Measurements from ENCODE around the gene AQP9.
"Not testable (repeated sequence)": the region's sequence is repeated elsewhere in the genome, so short reads cannot be mapped to it uniquely, and the experiment has no call there.

Gene AQP9

GRCh38 chr15:58138106-58138505, at the start of gene AQP9:
AQP9 (plus strand) TSS chr15:58138381; CDS start chr15:58138566, 185 bp downstream.
- DNase-seq (ENCODE audit: low read depth), result no peak

DNA sequence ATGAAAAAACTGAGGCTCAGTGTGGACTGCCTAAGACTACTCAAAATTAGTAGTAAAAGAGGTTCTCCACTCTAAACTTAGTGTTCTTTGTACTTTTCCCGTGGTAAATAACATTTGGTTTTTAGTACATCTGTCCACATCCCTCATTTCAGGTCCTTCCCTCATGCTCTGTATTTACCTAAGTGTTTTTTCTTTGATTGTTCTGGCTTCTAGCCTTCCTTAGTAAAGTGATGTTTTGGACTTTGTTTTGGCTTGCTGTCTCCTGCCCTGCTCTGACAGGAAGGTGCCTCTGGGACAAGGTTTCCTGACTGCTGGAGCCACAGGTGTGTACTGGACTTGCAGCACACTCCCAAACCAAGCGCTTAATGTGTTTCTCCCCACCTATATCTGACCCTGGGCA, 42.8 kb upstream of the AQP9 start:
- DNase-seq (ENCODE audit: low read depth), result no peak

GRCh38 chr15:58096529-58097084, 41.6 kb upstream of the AQP9 start:
- no peak for DNase-seq (ENCODE audit: low read depth)

- DNase-seq (ENCODE audit: low read depth), result no peak
Observed at GRCh38 chr15:58103482-58103881, 34.7 kb upstream of the AQP9 start.

- DNase-seq (ENCODE audit: low read depth), result no peak
Observed at GRCh38 chr15:58108117-58108516, 30.1 kb upstream of the AQP9 start.

GRCh38 chr15:58109419-58109818, 28.8 kb upstream of the AQP9 start:
- DNase-seq (ENCODE audit: low read depth), result no peak

GRCh38 chr15:58110999-58111717, 27.0 kb upstream of the AQP9 start:
- no peak for DNase-seq (ENCODE audit: low read depth)

DNA sequence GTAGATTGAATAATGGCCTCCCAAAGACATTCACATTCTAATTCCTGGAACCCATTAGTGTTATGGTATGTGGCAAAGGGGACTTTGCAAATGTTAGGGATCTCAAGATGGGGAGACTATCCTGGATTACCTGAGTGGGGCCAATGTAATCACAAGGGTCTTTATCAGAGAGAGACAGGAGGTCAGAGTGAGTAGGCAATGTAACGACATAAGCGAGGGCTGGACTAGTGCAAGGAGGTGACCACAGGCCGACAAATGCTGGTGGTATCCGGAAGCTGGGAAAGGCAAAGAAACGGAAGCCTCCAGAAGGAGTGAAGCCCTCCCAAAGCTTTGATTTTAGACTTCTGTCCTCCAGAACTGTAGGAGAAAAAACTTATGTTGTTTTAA, 26.5 kb upstream of the AQP9 start:
- DNase-seq (ENCODE audit: low read depth), result no peak

DNA sequence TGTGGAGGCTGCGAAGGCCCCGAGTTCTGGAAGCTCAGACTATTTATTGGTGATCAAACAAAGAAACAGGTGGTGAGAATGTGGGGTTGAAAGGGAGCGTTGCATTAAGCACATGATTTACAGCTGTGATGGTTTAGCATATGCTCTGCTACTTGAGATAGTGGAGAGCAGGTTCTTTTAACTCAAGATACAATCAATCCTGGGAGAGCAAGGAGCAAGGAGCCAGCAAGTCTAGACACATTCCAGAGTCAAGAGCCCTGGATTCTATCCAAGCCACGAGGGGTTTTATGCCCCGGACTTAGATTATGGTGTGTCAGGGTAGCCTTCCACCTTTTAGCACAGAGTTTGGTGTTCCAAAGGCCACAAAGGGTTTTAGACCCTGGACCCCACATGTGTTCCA, 24.8 kb upstream of the AQP9 start:
- DNase-seq (ENCODE audit: low read depth), result not testable (repeated sequence)

GRCh38 chr15:58114388-58114787, 23.8 kb upstream of the AQP9 start:
- DNase-seq (ENCODE audit: low read depth), result no peak

DNA sequence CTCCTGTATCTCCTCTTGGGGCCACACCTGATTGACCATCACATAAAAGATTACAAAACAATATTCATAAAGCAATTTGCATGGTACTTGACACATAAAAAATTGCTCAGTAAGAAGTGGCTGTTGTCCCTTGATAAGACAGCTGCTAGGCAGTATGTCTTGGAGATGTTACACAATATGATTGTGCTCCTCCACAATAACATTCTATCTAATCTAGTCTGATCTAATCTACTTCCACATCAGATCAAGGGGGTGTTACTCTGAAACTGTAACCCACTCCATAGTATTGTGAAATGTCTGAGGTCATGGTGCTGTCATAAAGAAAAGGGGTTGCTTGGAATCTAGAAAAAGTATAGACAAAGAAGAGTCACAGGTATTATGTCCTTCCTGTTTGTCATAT, 23.4 kb upstream of the AQP9 start:
- no peak for DNase-seq (ENCODE audit: low read depth)

DNA sequence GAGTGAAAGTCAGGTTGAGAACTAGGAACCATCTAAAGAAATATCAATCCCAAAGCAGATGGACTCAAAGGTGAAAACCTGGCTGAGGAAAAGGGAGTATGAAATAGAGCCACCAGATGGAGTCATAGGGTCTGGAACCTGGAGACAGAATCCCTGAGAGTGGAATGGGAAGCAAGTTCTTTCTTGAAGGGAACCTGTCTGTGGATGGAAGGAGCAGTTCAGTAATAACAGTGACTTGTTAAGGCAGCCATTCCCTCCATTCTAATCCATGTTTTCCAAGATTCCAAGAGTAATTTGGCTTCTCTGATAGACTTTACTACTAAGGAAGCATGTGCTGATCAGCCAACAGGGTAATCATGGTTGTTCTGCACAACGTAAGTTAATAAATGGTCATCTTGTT, 22.5 kb upstream of the AQP9 start:
- DNase-seq (ENCODE audit: low read depth), result no peak

- DNase-seq (ENCODE audit: low read depth), result no peak
Observed at GRCh38 chr15:58117619-58118018, 20.6 kb upstream of the AQP9 start.

GRCh38 chr15:58118272-58118671, 19.9 kb upstream of the AQP9 start:
- no peak for DNase-seq (ENCODE audit: low read depth)

GRCh38 chr15:58119016-58119415, 19.2 kb upstream of the AQP9 start:
- DNase-seq (ENCODE audit: low read depth), result no peak

- no peak for DNase-seq (ENCODE audit: low read depth)
Observed at GRCh38 chr15:58124585-58124984, 13.6 kb upstream of the AQP9 start.

DNA sequence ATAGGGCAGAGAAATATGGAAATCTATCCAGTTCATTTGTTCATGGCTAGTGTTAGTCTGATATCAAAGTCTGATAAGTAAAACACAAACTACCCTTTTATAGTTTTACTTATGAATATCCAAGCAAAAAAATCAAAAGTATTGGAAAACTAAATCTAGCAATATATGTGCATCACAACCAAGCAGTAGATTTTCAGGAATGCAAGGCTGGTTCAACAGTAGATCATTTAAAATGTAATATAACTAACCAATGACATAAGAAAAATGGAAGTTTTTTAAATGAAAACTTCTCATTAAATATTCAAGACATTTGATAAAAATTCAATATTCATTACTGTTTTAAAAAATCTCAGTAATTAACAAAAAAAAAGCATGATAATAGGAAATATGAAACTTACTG, 12.8 kb upstream of the AQP9 start:
- no peak for DNase-seq (ENCODE audit: low read depth)

- DNase-seq (ENCODE audit: low read depth), result no peak
Observed at GRCh38 chr15:58134886-58135285, 3.3 kb upstream of the AQP9 start.

DNA sequence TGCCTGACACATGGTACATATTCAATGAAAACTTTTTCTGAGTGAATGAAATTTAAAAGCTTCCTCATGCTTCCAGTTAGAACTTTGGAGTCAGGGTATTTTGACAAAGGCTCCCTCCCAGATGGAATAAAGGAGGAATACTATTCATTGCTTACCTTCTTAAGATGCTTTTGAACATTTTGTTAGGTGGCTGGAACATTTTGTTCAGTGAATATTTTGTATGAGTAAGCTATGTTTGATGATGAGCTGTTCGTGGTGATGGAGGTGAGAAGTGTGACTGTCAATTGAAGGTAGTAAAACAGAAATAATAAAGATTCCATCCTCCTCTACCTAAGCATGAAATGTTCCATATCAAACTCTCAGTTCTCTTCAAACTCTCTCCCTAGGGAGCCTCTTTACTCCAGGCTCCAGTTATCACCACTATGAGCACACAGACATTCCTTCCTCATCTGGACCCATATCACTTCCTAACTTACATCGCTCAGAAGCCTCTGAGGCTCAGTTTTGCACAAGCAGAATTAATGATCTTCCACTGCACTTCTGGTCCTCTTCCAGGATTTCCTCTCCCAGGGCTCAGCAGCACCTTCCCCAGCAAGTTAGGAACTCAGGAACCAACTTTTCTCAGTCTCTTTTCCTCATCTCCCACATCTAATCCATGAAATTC, 2.5 kb upstream of the AQP9 start:
- no peak for DNase-seq (ENCODE audit: low read depth)

DNA sequence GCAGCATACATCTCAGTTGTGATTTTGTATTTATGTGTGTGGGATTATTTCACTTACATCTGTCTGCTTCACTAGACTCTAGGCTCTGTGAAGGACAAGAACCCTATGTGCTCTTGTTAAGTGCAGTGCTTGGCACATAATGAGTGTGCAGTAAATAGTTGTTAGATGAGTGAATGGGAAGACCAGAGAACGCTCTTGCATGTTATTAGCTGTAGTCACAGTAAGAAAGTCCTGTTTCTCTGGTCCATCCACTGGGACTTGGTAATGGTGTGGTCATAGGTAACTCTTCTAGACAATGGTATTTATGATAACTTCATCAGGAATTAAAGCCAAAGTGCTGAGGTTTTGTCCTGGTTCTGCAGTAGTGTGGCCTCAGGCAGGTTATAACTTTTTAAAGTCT, 1.4 kb upstream of the AQP9 start:
- no peak for DNase-seq (ENCODE audit: low read depth)

DNA sequence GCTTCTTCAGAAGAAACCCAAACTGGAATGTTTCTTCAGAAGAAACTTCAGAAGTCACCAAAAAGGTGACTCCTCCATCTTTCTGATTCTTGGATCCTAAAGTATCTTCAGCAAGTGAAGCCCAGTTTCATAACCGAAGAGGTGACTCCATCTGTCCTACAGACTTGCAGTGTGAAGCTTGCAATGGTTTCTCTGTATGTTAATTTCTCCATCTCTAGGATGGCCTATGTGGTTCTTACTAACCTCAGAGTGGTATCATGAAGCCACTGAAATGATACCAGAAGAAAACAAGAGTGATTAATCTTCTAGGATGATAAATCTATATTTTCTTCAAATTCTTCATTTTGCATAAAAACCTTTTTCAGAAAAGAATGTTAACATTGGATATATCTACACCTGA, 495 bp upstream of the AQP9 start:
- no peak for DNase-seq (ENCODE audit: low read depth)

- no peak for DNase-seq (ENCODE audit: low read depth)
Observed at GRCh38 chr15:58139276-58139988, 1.3 kb downstream of the AQP9 start.

DNA sequence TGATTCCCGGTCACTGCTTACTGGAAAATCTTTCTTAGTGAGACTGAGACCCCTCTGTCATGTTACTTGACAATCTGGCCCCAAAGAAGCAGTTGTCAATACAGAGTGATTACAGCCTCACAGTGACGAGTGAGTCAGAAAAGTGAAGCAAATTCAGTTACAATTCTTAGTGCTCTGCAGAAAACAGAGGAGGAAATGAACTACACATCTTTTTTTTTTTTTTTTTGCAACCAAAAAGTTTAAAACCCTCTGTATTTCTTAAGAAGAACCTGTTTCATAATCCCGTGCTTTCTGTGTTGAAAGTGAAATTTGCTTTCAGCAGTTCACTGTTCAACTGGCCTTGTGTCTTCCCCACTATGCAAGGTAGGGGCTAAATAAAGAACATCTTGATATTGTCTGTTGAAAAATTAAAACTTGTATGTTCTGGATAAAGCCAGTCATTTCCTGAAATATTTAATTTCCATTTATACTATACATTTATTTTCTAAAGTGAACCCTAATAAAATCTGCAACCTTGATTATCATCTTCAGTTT, 1.9 kb downstream of the AQP9 start:
- no peak for DNase-seq (ENCODE audit: low read depth)

Data from CMK (cell line).